Measurements from ENCODE around the gene ZMYM5.

DNA sequence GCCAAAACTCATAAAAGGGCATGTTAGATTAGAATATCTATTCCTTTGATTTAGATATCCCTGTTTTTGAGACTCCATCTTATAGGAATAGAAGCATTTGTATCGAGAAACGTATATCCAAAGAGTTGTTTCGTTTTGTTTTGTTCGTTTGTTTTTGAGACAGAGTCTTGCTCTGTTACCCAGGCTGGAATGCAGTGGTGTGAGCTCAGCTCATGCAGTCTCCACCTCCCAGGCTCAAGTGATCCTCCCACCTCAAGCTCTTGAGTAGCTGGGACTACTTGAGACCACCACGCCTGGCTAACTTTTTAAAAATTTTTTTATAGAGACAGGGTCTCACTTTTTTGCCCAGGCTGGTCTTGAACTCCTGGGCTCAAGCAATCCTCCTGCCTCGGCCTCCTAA lies 26.6 kb upstream of the ZMYM5 start:
- no peak for TF ChIP-seq ZNF24 (IDR thresholded peaks at IDR 0.05)
- TF ChIP-seq TARDBP (IDR thresholded peaks at IDR 0.05): no peak
- TF ChIP-seq POLR3A (IDR thresholded peaks at IDR 0.05; ENCODE audit: borderline replicate concordance, extremely low read depth, insufficient read depth, insufficient read length): no peak
- TF ChIP-seq BHLHE40 (IDR thresholded peaks at IDR 0.05; ENCODE audit: low read length): no peak
- TF ChIP-seq CHD2 (IDR thresholded peaks at IDR 0.05; ENCODE audit: low read depth, low read length): no peak
- TF ChIP-seq TCF7L2 (IDR thresholded peaks at IDR 0.05; ENCODE audit: low read depth, low read length): no peak
- TF ChIP-seq, protein P1, sequence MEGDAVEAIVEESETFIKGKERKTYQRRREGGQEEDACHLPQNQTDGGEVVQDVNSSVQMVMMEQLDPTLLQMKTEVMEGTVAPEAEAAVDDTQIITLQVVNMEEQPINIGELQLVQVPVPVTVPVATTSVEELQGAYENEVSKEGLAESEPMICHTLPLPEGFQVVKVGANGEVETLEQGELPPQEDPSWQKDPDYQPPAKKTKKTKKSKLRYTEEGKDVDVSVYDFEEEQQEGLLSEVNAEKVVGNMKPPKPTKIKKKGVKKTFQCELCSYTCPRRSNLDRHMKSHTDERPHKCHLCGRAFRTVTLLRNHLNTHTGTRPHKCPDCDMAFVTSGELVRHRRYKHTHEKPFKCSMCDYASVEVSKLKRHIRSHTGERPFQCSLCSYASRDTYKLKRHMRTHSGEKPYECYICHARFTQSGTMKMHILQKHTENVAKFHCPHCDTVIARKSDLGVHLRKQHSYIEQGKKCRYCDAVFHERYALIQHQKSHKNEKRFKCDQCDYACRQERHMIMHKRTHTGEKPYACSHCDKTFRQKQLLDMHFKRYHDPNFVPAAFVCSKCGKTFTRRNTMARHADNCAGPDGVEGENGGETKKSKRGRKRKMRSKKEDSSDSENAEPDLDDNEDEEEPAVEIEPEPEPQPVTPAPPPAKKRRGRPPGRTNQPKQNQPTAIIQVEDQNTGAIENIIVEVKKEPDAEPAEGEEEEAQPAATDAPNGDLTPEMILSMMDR (IDR thresholded peaks at IDR 0.05 in 2 of 3, conservative IDR thresholded peaks at IDR 0.05 in 1 of 3; ENCODE audit: insufficient read depth in 2 of 3, low read depth in 1 of 3, low read length in 3 of 3): no peak
- TF ChIP-seq MCM7 (IDR thresholded peaks at IDR 0.05): no peak
- TF ChIP-seq HNRNPLL (IDR thresholded peaks at IDR 0.05; ENCODE audit: low read depth, low read length, poor library complexity, severe bottlenecking): no peak
